ENCODE data around the gene PPP2R5C. TPM values are rescaled to one million over a fixed set of nuclear protein-coding genes. Genes with fewer than 3 reads are reported as not detected.
"Not testable (repeated sequence)": the region's sequence is repeated elsewhere in the genome, so short reads cannot be mapped to it uniquely, and the experiment has no call there.

Gene PPP2R5C
- total RNA-seq, 2 experiments from 2014 or later: 238 to 242 TPM

GRCh38 chr14:101740981-101741380 lies 20.5 kb upstream of the PPP2R5C start:
- Mint-ChIP-seq H3K36me3 (ENCODE audit: low read depth) (peaks cover 9% of the 10 kb centered on the region), H3K9me3 (peaks cover 20% of the 10 kb centered on the region), H3K4me3 (no peak overlapping the region), H3K27me3 (no peaks in the 10 kb centered on the region), H3K27ac (no peak overlapping the region), H3K4me1 (ENCODE audit: low read depth) (peaks cover 13% of the 10 kb centered on the region)
- no peak for TF ChIP-seq CTCF (IDR thresholded peaks at IDR 0.05)
- CTCF ChIA-PET: interaction anchor here (1.8 kb wide), 1 partner anchor 10 kb away, joined by 6 read pairs; no protein-coding TSS in a partner anchor
- POLR2A ChIA-PET: no interaction called here
- DNase-seq (no peak), ATAC-seq (no peak)
- intact Hi-C loops (cut with micrococcal nuclease): no loop called here

- peaks cover 20% of the 10 kb centered on the region for H3K9me3 Mint-ChIP-seq
- intact Hi-C loops (cut with micrococcal nuclease): no loop called here
- TF ChIP-seq CTCF (IDR thresholded peaks at IDR 0.05): no peak
- peaks cover 9% of the 10 kb centered on the region for H3K36me3 Mint-ChIP-seq (ENCODE audit: low read depth)
- no peaks in the 10 kb centered on the region for H3K27me3 Mint-ChIP-seq
- H3K4me1 Mint-ChIP-seq (ENCODE audit: low read depth): peaks cover 4% of the 10 kb centered on the region
- POLR2A ChIA-PET: interaction anchor here (1.2 kb wide), 1 partner anchor 9 kb away, joined by 4 read pairs; no protein-coding TSS in a partner anchor
- no peak for DNase-seq
- ATAC-seq: no peak
- no peak overlapping the region for H3K4me3 Mint-ChIP-seq
- CTCF ChIA-PET: no interaction called here
- no peak overlapping the region for H3K27ac Mint-ChIP-seq
Observed at GRCh38 chr14:101743701-101744100, 17.8 kb upstream of the PPP2R5C start.

DNA sequence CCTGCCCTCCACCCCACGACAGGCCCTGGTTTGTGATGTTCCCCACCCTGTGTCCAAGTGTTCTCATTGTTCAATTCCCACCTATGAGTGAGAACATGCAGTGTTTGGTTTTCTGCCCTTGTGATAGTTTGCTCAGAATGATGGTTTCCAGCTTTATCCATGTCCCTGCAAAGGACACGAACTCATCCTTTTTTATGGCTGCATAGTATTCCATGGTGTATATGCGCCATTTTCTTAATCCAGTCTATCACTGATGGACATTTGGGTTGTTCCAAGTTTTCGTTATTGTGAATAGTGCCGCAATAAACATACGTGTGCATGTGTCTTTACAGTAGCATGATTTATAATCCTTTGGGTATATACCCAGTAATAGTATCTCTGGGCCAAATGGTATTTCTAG lies 17.1 kb upstream of the PPP2R5C start:
- H3K36me3 Mint-ChIP-seq (ENCODE audit: low read depth); DNase-seq; H3K4me3 Mint-ChIP-seq; intact Hi-C loops (cut with micrococcal nuclease); CTCF ChIA-PET; H3K4me1 Mint-ChIP-seq (ENCODE audit: low read depth); ATAC-seq; H3K27me3 Mint-ChIP-seq; H3K27ac Mint-ChIP-seq: not testable (repeated sequence)
- POLR2A ChIA-PET: interaction anchor here (1.2 kb wide), 1 partner anchor 10 kb away, joined by 4 read pairs; no protein-coding TSS in a partner anchor
- H3K9me3 Mint-ChIP-seq: peaks cover 20% of the 10 kb centered on the region

GRCh38 chr14:101749756-101750155 lies 11.8 kb upstream of the PPP2R5C start:
- intact Hi-C loops (cut with micrococcal nuclease); DNase-seq; ATAC-seq; H3K9me3 Mint-ChIP-seq; H3K27me3 Mint-ChIP-seq; H3K4me3 Mint-ChIP-seq; H3K4me1 Mint-ChIP-seq (ENCODE audit: low read depth); H3K36me3 Mint-ChIP-seq (ENCODE audit: low read depth); H3K27ac Mint-ChIP-seq; POLR2A ChIA-PET: not testable (repeated sequence)
- CTCF ChIA-PET: interaction anchor here (1.3 kb wide), 1 partner anchor 12 kb away, joined by 3 read pairs; no protein-coding TSS in a partner anchor

GRCh38 chr14:101754893-101755292 lies 6.6 kb upstream of the PPP2R5C start:
- Mint-ChIP-seq H3K9me3 (peaks cover 3% of the 10 kb centered on the region), H3K27ac (no peak overlapping the region), H3K4me3 (no peak overlapping the region), H3K27me3 (peaks cover 3% of the 10 kb centered on the region), H3K4me1 (ENCODE audit: low read depth) (peaks cover 3% of the 10 kb centered on the region), H3K36me3 (ENCODE audit: low read depth) (no peaks in the 10 kb centered on the region)
- POLR2A ChIA-PET: no interaction called here
- CTCF ChIA-PET: no interaction called here
- TF ChIP-seq CTCF (IDR thresholded peaks at IDR 0.05): no peak
- intact Hi-C loops (cut with micrococcal nuclease): no loop called here
- no peak for ATAC-seq
- no peak for DNase-seq

DNA sequence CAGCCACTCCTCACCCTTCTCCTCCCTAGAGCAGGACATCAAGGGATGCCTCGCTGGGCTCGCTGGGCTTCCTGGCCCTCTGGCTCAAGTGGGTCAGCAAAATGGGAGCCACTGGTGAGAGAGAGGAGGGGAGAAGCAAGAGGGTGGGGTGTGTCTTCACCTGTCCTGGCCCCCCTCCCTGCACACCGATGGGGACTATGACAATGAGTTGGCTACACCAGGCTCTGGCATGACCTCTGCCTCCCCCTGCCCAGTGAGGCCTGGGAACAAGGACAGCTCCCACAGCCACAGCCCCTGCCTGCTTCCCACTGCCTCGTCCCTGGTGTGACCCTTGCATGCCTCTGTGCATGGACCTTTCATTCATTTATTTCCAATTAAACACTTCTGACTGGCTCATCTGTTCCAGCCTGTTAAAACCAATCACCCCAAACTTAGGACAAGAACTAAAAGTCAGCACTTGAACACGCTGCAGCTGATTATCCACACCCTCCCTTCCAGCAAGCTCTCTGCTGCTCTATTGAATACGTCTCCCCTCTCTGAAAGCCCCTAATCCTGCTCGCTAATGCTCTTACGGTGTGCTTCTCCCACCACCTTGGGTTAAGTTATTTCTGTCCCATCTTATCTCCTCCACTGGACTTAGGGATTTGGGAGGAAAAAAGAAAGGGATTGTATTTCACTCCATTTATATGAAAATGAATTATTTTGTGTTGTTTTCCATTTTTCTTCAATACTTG lies 5.8 kb upstream of the PPP2R5C start:
- POLR2A ChIA-PET: no interaction called here
- Mint-ChIP-seq H3K27me3 (no peaks in the 10 kb centered on the region), H3K4me1 (ENCODE audit: low read depth) (peaks cover 6% of the 10 kb centered on the region), H3K4me3 (no peak overlapping the region), H3K36me3 (ENCODE audit: low read depth) (no peaks in the 10 kb centered on the region), H3K27ac (no peak overlapping the region), H3K9me3 (peaks cover 3% of the 10 kb centered on the region)
- no peak for TF ChIP-seq CTCF (IDR thresholded peaks at IDR 0.05)
- CTCF ChIA-PET: no interaction called here
- DNase-seq (no peak), ATAC-seq (no peak)
- intact Hi-C loops (cut with micrococcal nuclease): no loop called here
